Pulmonary artery endothelial cell (primary cell): ENCODE results near the gene FGF11. TPM values are rescaled to one million over a fixed set of nuclear protein-coding genes. Genes with fewer than 3 reads are reported as not detected.
"Not testable (repeated sequence)": the region's sequence is repeated elsewhere in the genome, so short reads cannot be mapped to it uniquely, and the experiment has no call there.

ENCODE experiments used
- DNase-seq: peaks from one replicate; pipeline ENCODE4 v3.0.0-alpha.2; 2011; ENCODE audit warnings: low read depth, low spot score
- total RNA-seq: library from RNA; depleted of rRNA; stranded (reverse); fragments of >200 nt; gene quantifications from 2 replicates; pipeline ENCODE4 v1.2.3, GENCODE V29; 2014

Gene FGF11
- total RNA-seq, 1 donor from 2014 or later: 0.73 TPM

DNA sequence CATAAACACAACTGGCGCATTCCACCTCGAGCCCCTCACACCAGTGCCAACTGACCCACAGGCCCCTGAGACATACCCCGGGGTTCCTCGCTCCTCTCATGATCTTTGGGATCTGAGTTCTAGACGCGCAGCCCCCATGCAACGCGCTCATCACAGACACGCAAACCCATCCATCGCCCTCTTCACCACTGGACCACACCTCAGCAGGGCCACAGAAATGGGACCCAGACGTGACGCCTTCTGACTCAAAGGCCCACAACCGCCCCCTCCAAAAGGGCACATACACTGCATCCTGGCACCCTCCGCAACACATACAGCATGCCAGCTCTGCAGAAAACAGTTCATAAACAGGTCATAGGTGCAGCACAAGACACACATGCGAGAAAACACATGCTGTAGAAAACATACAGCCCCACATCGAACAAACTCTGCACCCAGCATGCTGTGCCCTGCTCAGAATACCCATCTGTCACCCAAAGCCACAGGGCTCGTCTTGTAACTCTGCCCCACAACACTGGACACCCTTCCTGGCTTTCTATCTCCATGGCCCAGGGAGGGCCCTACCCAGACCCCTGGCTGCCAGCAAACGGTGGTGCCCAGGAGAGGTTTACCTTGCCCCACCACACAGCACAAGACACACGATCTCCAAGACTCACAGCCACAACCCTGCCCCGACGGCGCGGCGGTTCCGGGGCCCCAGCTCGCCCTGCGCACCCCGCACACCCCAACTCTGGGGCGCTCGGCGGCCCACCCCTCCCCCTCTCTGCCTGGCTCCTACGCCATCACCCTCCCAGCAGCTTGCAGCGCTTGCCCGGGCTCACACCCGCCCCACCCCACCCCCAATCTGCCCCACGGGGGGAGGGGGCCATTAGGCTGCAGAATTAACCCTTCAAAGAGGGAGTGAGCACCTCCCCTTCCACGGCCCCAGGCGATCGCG lies 39.2 kb downstream of the FGF11 start:
- DNase-seq: no peak

DNA sequence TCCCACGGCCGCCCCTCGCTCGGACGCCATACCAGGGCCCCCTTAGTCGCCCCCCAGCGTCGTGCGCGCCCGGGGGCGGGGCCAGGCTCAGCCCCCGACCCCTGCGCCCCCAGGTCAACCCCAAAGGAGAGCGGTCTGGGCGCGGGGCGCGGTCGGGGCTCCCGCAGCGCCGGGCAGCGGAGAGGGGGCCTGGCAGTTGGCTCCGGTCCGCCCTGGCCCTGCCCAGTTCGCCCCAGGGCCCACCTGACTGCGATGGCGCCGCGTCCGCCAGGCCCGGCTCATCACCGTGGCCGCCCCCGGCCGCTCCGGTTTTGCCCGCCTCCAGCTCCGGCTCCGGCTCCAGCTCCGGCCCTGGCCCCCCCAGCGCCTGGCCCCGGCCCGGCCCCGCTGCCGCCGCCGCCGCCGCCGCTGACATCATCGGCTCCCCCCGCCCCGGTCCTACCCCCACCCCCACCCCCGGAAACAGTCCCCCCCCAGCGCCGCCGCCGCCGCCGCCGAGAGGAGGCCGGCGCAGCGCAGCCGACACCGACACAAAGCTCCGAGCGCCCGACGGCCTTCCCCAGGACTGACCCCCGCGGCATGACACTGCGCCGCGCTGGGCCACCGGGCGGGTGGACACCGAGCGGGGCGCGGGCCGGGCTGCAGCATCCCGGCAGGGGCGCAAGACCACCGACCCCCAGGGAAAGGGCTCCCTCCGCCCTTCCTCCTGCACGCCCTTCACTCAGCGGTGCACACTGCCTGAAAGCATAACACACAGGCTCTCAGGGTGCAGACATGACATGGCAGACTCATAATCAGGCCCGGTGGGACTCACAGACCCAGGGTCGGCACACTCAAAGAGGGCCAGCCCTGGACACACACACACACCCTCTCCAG lies 40.1 kb downstream of the FGF11 start, which contains the start of gene ZBTB4:
Gene ZBTB4, minus strand, starts transcription at position 419 of the 876 bp plus-strand sequence. CDS start 12,830 bp downstream, outside the sequence.
- no peak for DNase-seq

DNA sequence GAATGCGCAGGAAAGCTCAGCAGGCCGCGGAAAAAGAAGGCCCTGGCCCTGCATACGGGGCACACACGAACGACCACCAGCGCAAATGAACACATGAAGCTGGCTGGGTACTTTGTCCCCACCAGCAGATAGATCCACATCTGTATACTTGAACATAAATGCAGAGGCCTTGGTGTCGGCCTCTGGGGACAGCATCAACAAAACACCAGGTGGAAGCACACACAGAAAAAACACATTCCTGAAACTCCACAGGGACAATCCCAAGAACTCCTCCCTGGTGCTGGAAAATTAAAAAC lies 40.7 kb downstream of the FGF11 start:
- no peak for DNase-seq

DNA sequence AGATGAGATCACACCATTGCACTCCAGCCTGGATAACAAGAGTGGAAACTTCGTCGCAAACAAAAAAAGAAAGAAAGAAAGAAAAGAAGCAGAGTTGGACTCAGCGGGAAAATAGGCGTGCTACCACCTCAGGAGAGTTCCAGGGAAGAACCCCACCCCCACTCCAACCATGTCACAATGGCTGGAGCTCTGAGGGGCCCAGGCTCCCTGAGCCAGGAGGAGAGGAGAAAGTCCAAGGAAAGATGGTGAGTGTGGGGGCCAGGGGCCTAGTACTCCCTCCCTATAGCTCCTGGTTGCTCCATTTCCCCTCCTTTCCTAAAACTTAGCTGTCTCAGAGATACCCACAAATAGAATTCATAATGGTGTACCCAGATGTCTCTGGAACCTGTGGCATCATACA lies 42.0 kb downstream of the FGF11 start, which contains the start of gene SLC35G6:
Gene SLC35G6, plus strand, starts transcription at position 172 of the 400 bp plus-strand sequence. Its CDS starts 71 bp downstream, at position 243.
- DNase-seq: not testable (repeated sequence)

DNA sequence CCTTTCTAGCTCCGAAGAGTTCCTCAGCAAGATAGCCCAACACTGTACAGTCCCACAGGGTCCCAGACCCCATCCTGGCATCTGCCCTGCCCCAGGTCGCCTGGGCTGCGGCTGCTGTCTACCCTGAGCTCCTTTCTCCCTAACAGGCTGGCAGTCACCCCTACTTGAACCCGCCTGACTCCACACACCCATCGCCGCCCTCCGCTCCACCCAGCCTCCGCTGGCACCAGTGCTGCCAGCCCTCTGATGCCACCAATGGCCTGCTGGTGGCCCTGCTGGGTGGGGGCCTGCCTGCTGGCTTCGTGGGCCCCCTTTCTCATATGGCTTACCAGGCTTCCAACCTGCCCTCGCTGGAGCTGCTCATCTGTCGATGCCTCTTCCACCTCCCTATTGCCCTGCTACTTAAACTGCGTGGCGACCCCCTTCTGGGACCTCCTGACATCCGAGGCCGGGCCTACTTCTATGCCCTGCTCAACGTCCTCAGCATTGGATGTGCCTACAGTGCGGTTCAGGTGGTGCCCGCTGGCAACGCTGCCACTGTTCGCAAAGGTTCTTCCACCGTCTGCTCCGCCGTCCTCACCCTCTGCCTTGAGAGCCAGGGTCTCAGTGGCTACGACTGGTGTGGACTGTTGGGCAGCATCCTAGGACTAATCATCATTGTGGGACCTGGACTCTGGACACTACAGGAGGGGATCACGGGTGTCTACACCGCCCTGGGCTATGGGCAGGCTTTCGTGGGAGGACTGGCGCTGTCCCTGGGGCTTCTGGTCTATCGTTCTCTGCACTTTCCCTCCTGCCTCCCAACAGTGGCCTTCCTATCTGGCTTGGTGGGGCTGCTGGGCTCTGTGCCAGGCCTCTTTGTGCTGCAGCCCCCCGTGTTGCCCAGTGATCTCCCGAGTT lies 42.8 kb downstream of the FGF11 start:
- DNase-seq: not testable (repeated sequence)

DNA sequence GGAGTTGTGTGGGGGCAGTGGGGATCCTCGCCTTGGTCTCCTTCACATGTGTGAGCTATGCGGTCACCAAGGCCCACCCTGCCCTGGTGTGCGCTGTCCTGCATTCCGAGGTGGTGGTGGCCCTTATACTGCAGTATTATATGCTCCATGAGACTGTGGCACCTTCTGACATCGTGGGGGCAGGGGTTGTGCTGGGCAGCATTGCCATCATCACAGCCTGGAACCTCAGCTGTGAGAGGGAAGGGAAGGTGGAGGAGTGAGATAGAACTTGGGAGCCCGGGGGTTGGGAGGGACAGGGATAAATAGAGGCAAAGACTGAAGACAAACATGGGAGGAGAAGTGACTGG lies 43.4 kb downstream of the FGF11 start:
- not testable (repeated sequence) for DNase-seq

DNA sequence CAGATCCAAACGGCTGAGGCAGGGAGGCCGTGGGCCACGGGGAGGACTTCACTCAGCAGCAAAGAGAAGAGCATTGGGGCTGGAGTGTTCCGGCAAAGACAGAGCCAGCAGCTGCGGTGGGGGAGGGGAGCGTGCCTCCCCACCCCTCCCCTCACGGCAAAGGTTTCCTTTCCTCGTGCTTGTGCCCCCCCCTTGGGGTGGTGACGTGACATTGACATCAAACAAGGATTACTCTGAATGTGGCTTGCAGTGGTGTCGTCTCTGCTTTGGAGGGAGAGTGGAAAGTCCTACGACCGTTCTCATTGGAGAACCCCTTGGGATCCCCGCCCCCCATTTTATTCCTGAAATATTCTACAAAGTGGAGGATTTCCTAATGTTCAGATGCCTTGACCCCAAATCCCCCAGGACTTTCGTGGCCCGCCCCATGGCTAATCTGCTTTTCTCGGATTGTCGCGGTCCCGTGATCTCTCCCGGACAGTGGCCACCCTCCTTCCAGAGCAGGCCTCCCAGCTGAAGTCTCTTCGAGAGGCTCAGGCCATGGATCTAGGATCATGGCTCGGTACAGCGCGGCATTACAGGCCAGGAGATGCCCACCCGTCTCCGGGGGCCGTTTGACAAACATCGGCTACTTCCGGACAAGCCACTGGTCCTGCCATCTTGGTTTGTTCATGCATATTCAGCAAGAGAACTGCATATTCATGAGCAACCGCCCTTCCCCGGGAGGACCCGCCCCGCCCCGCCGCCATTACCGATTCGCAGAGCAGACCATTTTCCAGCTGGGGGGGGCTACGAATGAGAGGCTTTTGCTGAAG lies 44.1 kb downstream of the FGF11 start:
- DNase-seq: peak; percentile 75

DNA sequence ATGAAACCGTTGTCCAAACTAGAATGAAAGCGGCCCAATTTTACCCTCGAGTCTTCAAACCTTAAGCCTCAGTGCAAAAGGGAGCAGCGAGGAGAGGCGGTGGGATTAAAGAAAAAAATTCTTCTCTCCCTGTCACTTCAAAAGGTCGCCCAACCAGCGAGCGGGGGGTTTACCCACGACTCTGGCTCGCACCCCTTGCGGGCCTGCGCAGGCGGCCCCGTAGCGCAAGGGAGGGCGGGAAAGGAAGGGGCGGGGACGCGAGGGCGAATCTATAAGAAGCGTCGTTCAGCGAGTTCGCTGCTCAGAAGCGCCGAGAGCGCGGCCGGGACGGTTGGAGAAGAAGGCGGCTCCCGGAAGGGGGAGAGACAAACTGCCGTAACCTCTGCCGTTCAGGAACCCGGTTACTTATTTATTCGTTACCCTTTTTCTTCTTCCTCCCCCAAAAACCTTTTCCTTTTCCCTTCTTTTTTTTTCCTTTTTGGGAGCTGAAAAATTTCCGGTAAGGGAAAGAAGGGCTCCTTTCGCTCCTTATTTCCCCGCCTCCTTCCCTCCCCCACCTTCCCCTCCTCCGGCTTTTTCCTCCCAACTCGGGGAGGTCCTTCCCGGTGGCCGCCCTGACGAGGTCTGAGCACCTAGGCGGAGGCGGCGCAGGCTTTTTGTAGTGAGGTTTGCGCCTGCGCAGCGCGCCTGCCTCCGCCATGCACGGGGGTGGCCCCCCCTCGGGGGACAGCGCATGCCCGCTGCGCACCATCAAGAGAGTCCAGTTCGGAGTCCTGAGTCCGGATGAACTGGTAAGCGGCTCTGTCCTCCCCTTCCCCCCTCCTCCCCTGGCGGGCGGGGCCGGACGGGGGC lies 45.0 kb downstream of the FGF11 start, which contains the start of gene POLR2A:
Gene POLR2A, plus strand, starts transcription at position 300 of the 852 bp plus-strand sequence.
- peak; percentile 94 for DNase-seq

DNA sequence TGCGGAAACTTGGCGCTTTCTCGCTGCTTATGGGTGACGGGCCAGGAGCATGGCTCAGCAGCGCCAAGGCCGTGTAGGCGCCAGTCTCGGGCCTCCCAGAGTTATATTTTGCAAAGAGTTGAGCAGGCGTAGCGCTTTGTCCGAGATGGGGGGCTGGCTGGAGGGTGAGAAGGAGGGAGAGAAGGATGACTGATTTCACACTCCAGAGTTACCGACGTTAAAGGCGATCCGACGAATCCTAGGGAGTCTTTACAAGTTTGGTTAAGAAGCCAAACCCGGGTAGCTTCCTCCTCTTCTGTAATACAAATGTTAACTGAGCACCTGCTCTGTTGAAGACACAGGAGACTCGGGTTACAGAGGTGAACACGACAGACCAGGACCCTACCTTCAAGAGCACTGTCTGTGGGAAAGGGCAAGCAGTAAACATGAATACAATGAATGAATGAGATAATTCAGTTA lies 45.6 kb downstream of the FGF11 start:
- DNase-seq: no peak

DNA sequence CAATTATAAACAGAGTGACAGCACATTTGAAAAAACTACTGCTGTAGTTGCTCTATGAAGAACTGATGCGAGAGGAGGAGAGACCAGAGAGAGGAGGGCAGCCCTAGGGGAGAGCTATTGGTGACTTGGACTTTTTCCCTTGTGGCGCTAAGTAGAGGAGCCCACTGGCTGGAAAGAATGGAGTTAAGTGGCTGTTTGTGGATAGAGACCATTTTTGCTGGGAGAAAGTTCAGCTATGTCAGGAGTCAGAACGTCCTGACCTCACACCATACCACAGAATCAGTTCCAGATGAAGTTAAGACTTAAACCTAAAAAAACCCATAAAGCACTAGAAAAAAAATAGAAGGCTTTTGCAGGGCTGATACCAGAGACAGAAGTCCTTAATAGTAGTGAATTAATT lies 46.9 kb downstream of the FGF11 start:
- DNase-seq: no peak

DNA sequence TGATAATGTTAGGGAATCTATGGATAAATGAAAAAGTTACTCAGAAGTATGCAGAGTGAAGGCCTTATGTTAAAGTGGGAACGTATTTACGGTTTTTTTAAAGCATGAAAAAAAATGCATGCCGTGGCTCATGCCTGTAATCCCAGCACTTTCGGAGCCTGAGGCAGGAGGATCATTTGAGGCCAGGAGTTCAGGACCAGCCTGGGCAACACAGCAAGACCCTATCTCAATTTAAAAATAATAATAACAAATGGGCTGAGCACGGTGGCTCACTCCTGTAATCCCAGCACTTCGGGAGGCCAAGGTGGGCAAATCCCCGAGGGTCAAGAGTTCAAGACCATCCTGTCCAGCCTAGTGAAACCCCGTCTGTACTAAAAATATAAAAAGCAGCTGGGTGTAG lies 50.8 kb downstream of the FGF11 start:
- DNase-seq: no peak

DNA sequence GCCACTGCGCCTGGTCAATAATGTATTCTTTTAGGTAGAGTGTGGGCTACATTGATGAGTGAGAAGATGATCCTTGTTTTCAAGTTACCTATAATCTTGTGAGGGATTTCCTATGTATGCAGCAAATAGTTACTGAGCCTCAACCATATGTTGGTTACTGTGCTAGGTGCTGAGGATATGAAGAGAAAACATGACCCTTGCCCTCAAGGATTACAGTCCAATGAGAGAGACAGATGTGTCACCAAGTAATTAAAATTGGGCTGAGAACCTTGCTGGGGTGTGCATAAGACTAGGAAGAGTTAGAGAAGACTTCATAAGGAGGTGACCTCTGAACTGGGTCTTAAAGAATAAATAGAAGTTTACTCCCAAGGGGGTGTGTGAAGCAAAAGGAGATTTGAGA lies 52.3 kb downstream of the FGF11 start:
- no peak for DNase-seq

DNA sequence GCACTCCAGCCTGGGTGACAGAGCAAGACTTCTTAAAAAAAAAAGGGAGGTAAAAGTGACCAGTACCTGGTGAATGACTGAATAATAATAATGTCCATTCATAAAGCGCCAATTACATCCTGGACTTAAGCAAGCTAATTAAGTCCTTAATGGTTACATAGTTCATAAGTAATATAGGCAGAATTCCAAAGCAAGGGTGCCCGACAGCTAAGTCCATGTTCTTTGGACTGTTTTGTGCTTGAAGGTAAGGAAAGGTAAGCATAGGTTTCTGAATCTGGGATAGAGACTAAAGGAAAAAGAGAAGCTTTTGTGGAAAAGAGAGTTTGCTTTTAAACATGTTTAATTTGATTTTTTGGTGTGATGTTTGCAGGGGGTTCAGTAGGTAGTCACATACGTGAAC lies 54.6 kb downstream of the FGF11 start:
- DNase-seq: no peak

Other genes starting within 250 kb of the FGF11 start
- gene DLG4, start 219.7 kb upstream of the FGF11 start, total RNA-seq: 11.3 and 12.5 TPM in 2 replicates
- 184 and 219 TPM in 2 replicates for gene ACADVL, start 219.6 kb upstream of the FGF11 start, total RNA-seq
- gene DVL2, start 205.0 kb upstream of the FGF11 start, total RNA-seq: 35.2 and 40.4 TPM in 2 replicates
- gene PHF23, start 200.1 kb upstream of the FGF11 start, total RNA-seq: 47.1 and 49.1 TPM in 2 replicates
- 101 and 120 TPM in 2 replicates for gene GABARAP, start 197.1 kb upstream of the FGF11 start, total RNA-seq
- 28.8 and 30.7 TPM in 2 replicates for gene CTDNEP1, start 187.8 kb upstream of the FGF11 start, total RNA-seq
- 38.2 and 42.3 TPM in 2 replicates for gene ELP5, start 187.3 kb upstream of the FGF11 start, total RNA-seq
- gene CLDN7, start 177.0 kb upstream of the FGF11 start, total RNA-seq: 20.7 and 26.8 TPM in 2 replicates
- 0.07 and 0.11 TPM in 2 replicates for gene SLC2A4, start 157.8 kb upstream of the FGF11 start, total RNA-seq
- gene YBX2, start 144.9 kb upstream of the FGF11 start, total RNA-seq: 0.07 and 0.32 TPM in 2 replicates
- 799 and 805 TPM in 2 replicates for gene EIF5A, start 131.9 kb upstream of the FGF11 start, total RNA-seq
- 24.8 and 41.6 TPM in 2 replicates for gene GPS2, start 124.2 kb upstream of the FGF11 start, total RNA-seq
- gene NEURL4, start 110.2 kb upstream of the FGF11 start, total RNA-seq: 14.4 and 28.3 TPM in 2 replicates
- gene ACAP1, start 103.0 kb upstream of the FGF11 start, total RNA-seq: 0.53 TPM in 1 of 2 replicates, not detected in the other
- gene KCTD11, start 87.3 kb upstream of the FGF11 start, total RNA-seq: 2.5 and 4.0 TPM in 2 replicates
- not detected in 2 replicates for gene TMEM95, start 84.4 kb upstream of the FGF11 start, total RNA-seq
- gene TNK1, start 58.4 kb upstream of the FGF11 start, total RNA-seq: 0.26 and 0.60 TPM in 2 replicates
- gene PLSCR3, start 45.0 kb upstream of the FGF11 start, total RNA-seq: 17.5 and 18.7 TPM in 2 replicates
- gene TMEM256, start 35.4 kb upstream of the FGF11 start, total RNA-seq: 56.9 and 189 TPM in 2 replicates
- gene NLGN2, start 31.7 kb upstream of the FGF11 start, total RNA-seq: 1.7 and 2.6 TPM in 2 replicates
- gene SPEM1, start 19.2 kb upstream of the FGF11 start, total RNA-seq: not detected in 2 replicates
- gene SPEM2, start 13.9 kb upstream of the FGF11 start, total RNA-seq: not detected in 2 replicates
- not detected in 2 replicates for gene SPEM3, start 10.7 kb upstream of the FGF11 start, total RNA-seq
- gene TMEM102, start 4.1 kb upstream of the FGF11 start, total RNA-seq: 5.2 and 7.3 TPM in 2 replicates
- gene CHRNB1, start 5.5 kb downstream of the FGF11 start, total RNA-seq: 7.1 and 7.5 TPM in 2 replicates
- 10.8 and 11.2 TPM in 2 replicates for gene ZBTB4, start 40.1 kb downstream of the FGF11 start, total RNA-seq
- not detected in 2 replicates for gene SLC35G6, start 41.9 kb downstream of the FGF11 start, total RNA-seq
- gene POLR2A, start 44.9 kb downstream of the FGF11 start, total RNA-seq: 65.3 and 93.4 TPM in 2 replicates
- 6.1 and 8.2 TPM in 2 replicates for gene TNFSF12, start 109.5 kb downstream of the FGF11 start, total RNA-seq
- 1.1 and 1.3 TPM in 2 replicates for gene TNFSF13, start 119.2 kb downstream of the FGF11 start, total RNA-seq
- gene SENP3, start 122.4 kb downstream of the FGF11 start, total RNA-seq: 95.6 and 108 TPM in 2 replicates
- 2.0 and 3.6 TPM in 2 replicates for gene CD68, start 140.1 kb downstream of the FGF11 start, total RNA-seq
- 72.5 and 100 TPM in 2 replicates for gene MPDU1, start 144.3 kb downstream of the FGF11 start, total RNA-seq
- gene SOX15, start 150.6 kb downstream of the FGF11 start, total RNA-seq: 0.07 TPM in 1 of 2 replicates, not detected in the other
- gene FXR2, start 175.4 kb downstream of the FGF11 start, total RNA-seq: 44.4 and 46.0 TPM in 2 replicates
- gene SAT2, start 188.3 kb downstream of the FGF11 start, total RNA-seq: 21.2 and 25.1 TPM in 2 replicates
- gene SHBG, start 190.6 kb downstream of the FGF11 start, total RNA-seq: 0.13 TPM in 1 of 2 replicates, not detected in the other
- not detected in 2 replicates for gene ATP1B2, start 211.4 kb downstream of the FGF11 start, total RNA-seq
- 50.9 and 53.7 TPM in 2 replicates for gene TP53, start 248.0 kb downstream of the FGF11 start, total RNA-seq
- 9.6 and 13.7 TPM in 2 replicates for gene WRAP53, start 249.0 kb downstream of the FGF11 start, total RNA-seq